ENCODE data around the gene TMPRSS11D. TPM values are rescaled to one million over a fixed set of nuclear protein-coding genes. Genes with fewer than 3 reads are reported as not detected.

TMPRSS11D gene
- total and polyA plus RNA-seq, 2 of the 4 experiments (the other 2 are of a cell fraction), result not detected

- no peak for TF ChIP-seq USF2 (IDR thresholded peaks at IDR 0.05; ENCODE audit: low read depth, low read length)
Observed at GRCh38 chr4:67880866-67881610, 2.8 kb downstream of the TMPRSS11D start (continued).

GRCh38 chr4:67879486-67879885 lies 4.3 kb downstream of the TMPRSS11D start:
- no peak overlapping the region for H2AFZ ChIP-seq (replicated peaks; ENCODE audit: low read length, poor library complexity)
- in situ Hi-C loops (cut with MboI; ENCODE audit: low sequenced_read_pairs) (loop anchor here (10.0 kb wide), 1 partner anchor 295 kb away; no protein-coding TSS in a partner anchor), intact Hi-C loops (cut with micrococcal nuclease) (no loop called here), dilution Hi-C loops (cut with HindIII; ENCODE audit: low sequenced_read_pairs, unreplicated experiment) (no loop called here)
- no peaks in the 10 kb centered on the region for H3K27me3 ChIP-seq (ENCODE audit: control insufficient read depth, insufficient read depth, low read length)
- no peak overlapping the region for H3K27ac ChIP-seq (ENCODE audit: insufficient read depth, low read length)
- no peak overlapping the region for H3K9ac ChIP-seq (ENCODE audit: low read depth, low read length)
- no peak overlapping the region for H3K23ac ChIP-seq (ENCODE audit: low read depth, low read length)
- H3K4me3 ChIP-seq (ENCODE audit: insufficient read depth, low read depth, low read length), result no peak overlapping the region
- peaks cover 3% of the 10 kb centered on the region; the same call in 1 of the 2 replicates for H3K4me1 ChIP-seq (ENCODE audit: control insufficient read depth, insufficient read depth, low read length)
- POLR2A ChIA-PET (ENCODE audit: unreplicated experiment), result interaction anchor here (0.6 kb wide), 1 partner anchor 279 kb away, joined by 6 read pairs; no protein-coding TSS in a partner anchor
- no peak overlapping the region for H2AK9ac ChIP-seq (replicated peaks; ENCODE audit: low read depth, low read length, poor library complexity)
- H3K9me1 ChIP-seq (ENCODE audit: insufficient read depth, low read length), result no peaks in the 10 kb centered on the region
- 100% methylated on average over 1 of the region's 3 CpGs; no CpG with 5 or more reads in 1 of the 2 experiments for WGBS, 2 experiments (ENCODE audit: extremely low coverage in 2 of 2, insufficient read length in 1 of 2)
- H4K5ac ChIP-seq (ENCODE audit: low read depth, low read length), result no peak overlapping the region
- no peak overlapping the region for H2BK15ac ChIP-seq (ENCODE audit: low read depth, low read length)
- H3K4ac ChIP-seq (ENCODE audit: low read depth, low read length), result no peak overlapping the region
- no TSS peak for BruUV-seq (replicated peaks)
- no peak overlapping the region for H2AK5ac ChIP-seq (ENCODE audit: low read depth, low read length)
- no peak overlapping the region for H3K4me2 ChIP-seq (ENCODE audit: low read depth, low read length)
- no peak overlapping the region for H2BK5ac ChIP-seq (ENCODE audit: low read depth, low read length, poor library complexity, severe bottlenecking)
- no peak overlapping the region for H3K56ac ChIP-seq (ENCODE audit: extremely low read depth, insufficient read depth, low read length)
- DNase-seq (peak; percentile 28), ATAC-seq (ENCODE audit: low read depth) (no peak)
- no peak overlapping the region for H3K14ac ChIP-seq (replicated peaks; ENCODE audit: low read depth, low read length)
- no peaks in the 10 kb centered on the region for H3K79me1 ChIP-seq (ENCODE audit: low read depth in 1 of 2, low read length in 2 of 2)
- no peaks in the 10 kb centered on the region for H4K20me1 ChIP-seq (ENCODE audit: insufficient read depth, low read length)
- H4K8ac ChIP-seq (ENCODE audit: low read depth in 2 of 2, low read length in 2 of 2), result no peak overlapping the region
- H4K91ac ChIP-seq (ENCODE audit: insufficient read depth, low read depth, low read length), result no peak overlapping the region
- no peaks in the 10 kb centered on the region for H3K36me3 ChIP-seq (ENCODE audit: control insufficient read depth, insufficient read depth, low read length)
- no peak overlapping the region for H3K18ac ChIP-seq (ENCODE audit: low read depth, low read length)
- no peaks in the 10 kb centered on the region for H3K9me3 ChIP-seq (ENCODE audit: control insufficient read depth, insufficient read depth, low read length)
- H2BK20ac ChIP-seq (ENCODE audit: low read depth, low read length), result no peak overlapping the region
- H2BK120ac ChIP-seq (ENCODE audit: low read depth, low read length), result no peak overlapping the region
- CTCF ChIA-PET, result no interaction called here
- TF ChIP-seq CEBPB (IDR thresholded peaks at IDR 0.05; ENCODE audit: low read depth, low read length) (no peak), MXI1 (IDR thresholded peaks at IDR 0.05; ENCODE audit: borderline replicate concordance, low read depth, low read length) (no peak), POLR2A (IDR thresholded peaks at IDR 0.05; ENCODE audit: low read depth, low read length) (no peak), CHD1 (IDR thresholded peaks at IDR 0.05; ENCODE audit: low read depth, low read length) (no peak), NFE2L2 (IDR thresholded peaks at IDR 0.05; ENCODE audit: low read depth, low read length) (no peak), RFX5 (IDR thresholded peaks at IDR 0.05; ENCODE audit: low read depth, low read length) (no peak), BHLHE40 (IDR thresholded peaks at IDR 0.05; ENCODE audit: low read depth, low read length) (no peak), FOS (IDR thresholded peaks at IDR 0.05; ENCODE audit: low read depth, low read length) (no peak), CTCF (conservative IDR thresholded peaks at IDR 0.05; ENCODE audit: low read depth, low read length) (no peak), ELK1 (IDR thresholded peaks at IDR 0.05; ENCODE audit: borderline replicate concordance, low read depth, low read length) (no peak), USF2 (IDR thresholded peaks at IDR 0.05; ENCODE audit: low read depth, low read length) (no peak)
